ENCODE measurements around the gene TSSK3. TPM values are rescaled to one million over a fixed set of nuclear protein-coding genes. Genes with fewer than 3 reads are reported as not detected.

The TSSK3 gene
- total and polyA plus RNA-seq, 3 experiments from 2014 or later, result 0.33 to 1.1 (median 0.44) TPM

- peak in 2 of 5 donors; percentile 83 to 85 for DNase-seq
- H3K9me3 Mint-ChIP-seq, result no peaks in the 10 kb centered on the region
- H3K36me3 Mint-ChIP-seq, result peaks cover 0 to 5% (median 0%) of the 10 kb centered on the region in 3 donors
- POLR2A ChIA-PET, result interaction anchor here (0.5 to 4.0 kb wide), 7 partner anchors 15 to 279 kb away, joined by 3 to 34 read pairs (median 3); partner anchors contain the start of genes BSDC1, HDAC1 and MARCKSL1
- H3K27ac Mint-ChIP-seq, result peak overlapping the region; percentile 47 to 93 (median 88)
- H3K36me3 ChIP-seq (ENCODE audit: insufficient read depth, low read length), result no peaks in the 10 kb centered on the region
- peaks cover 0 to under 1% of the 10 kb centered on the region in 2 donors for H3K27me3 Mint-ChIP-seq
- peaks cover 34% of the 10 kb centered on the region for H3K4me1 ChIP-seq (ENCODE audit: insufficient read depth, low read length)
- peak overlapping the region; percentile 42 for H3K4me3 ChIP-seq (ENCODE audit: low read length)
- peak overlapping the region; percentile 80 to 96 (median 84) for H3K4me3 Mint-ChIP-seq
- no peaks in the 10 kb centered on the region for H3K9me3 ChIP-seq (ENCODE audit: low read length)
- CTCF ChIA-PET, result interaction anchor here (0.7 to 3.7 kb wide), 11 partner anchors 9 to 171 kb away, joined by 3 to 28 read pairs (median 3); partner anchors contain the start of genes MARCKSL1 and TXLNA
- H3K27ac ChIP-seq (ENCODE audit: low read depth, low read length), result no peak overlapping the region
- peaks cover 38 to 57% (median 43%) of the 10 kb centered on the region in 3 donors for H3K4me1 Mint-ChIP-seq
- no peaks in the 10 kb centered on the region for H3K27me3 ChIP-seq (ENCODE audit: insufficient read depth, low read length, poor library complexity, severe bottlenecking)
Observed at GRCh38 chr1:32350785-32351398, 11.4 kb upstream of the TSSK3 start.

GRCh38 chr1:32351399-32352238 lies 10.7 kb upstream of the TSSK3 start:
- ChIA-PET CTCF (interaction anchor here (1.1 to 3.7 kb wide), 8 partner anchors 11 to 172 kb away, joined by 3 to 28 read pairs (median 4); partner anchors contain the start of genes MARCKSL1 and TXLNA), POLR2A (interaction anchor here (0.6 to 4.0 kb wide), 6 partner anchors 15 to 279 kb away, joined by 3 to 34 read pairs (median 3); partner anchors contain the start of genes BSDC1, HDAC1 and MARCKSL1)
- peak overlapping the region; percentile 72 for H3K27ac ChIP-seq (ENCODE audit: low read depth, low read length)
- H3K4me3 ChIP-seq (ENCODE audit: low read length), result peak overlapping the region; percentile 49
- no peaks in the 10 kb centered on the region for H3K36me3 ChIP-seq (ENCODE audit: insufficient read depth, low read length)
- DNase-seq, result peak; percentile 88 to 95 (median 90)
- Mint-ChIP-seq H3K27ac (peak overlapping the region; percentile 54 to 93 (median 88)), H3K27me3 (no peaks in the 10 kb centered on the region), H3K36me3 (peaks cover 0 to 7% (median 0%) of the 10 kb centered on the region in 3 donors), H3K4me3 (peak overlapping the region; percentile 80 to 96 (median 84)), H3K9me3 (no peaks in the 10 kb centered on the region), H3K4me1 (peaks cover 31 to 49% (median 42%) of the 10 kb centered on the region in 3 donors)
- H3K4me1 ChIP-seq (ENCODE audit: insufficient read depth, low read length), result peaks cover 31% of the 10 kb centered on the region
- no peaks in the 10 kb centered on the region for H3K9me3 ChIP-seq (ENCODE audit: low read length)
- H3K27me3 ChIP-seq (ENCODE audit: insufficient read depth, low read length, poor library complexity, severe bottlenecking), result no peaks in the 10 kb centered on the region

GRCh38 chr1:32352239-32352745 lies 10.0 kb upstream of the TSSK3 start:
- Histone ChIP-seq H3K4me3 (ENCODE audit: low read length) (peak overlapping the region; percentile 49), H3K27ac (ENCODE audit: low read depth, low read length) (peak overlapping the region; percentile 72), H3K9me3 (ENCODE audit: low read length) (no peaks in the 10 kb centered on the region), H3K27me3 (ENCODE audit: insufficient read depth, low read length, poor library complexity, severe bottlenecking) (no peaks in the 10 kb centered on the region), H3K4me1 (ENCODE audit: insufficient read depth, low read length) (peaks cover 31% of the 10 kb centered on the region), H3K36me3 (ENCODE audit: insufficient read depth, low read length) (no peaks in the 10 kb centered on the region)
- Mint-ChIP-seq H3K27me3 (no peaks in the 10 kb centered on the region), H3K4me1 (peaks cover 31 to 46% (median 42%) of the 10 kb centered on the region in 3 donors), H3K9me3 (no peaks in the 10 kb centered on the region), H3K4me3 (peak overlapping the region; percentile 50 to 96 (median 72)), H3K27ac (peak overlapping the region; percentile 17 to 92 (median 66)), H3K36me3 (peaks cover 0 to 8% (median 0%) of the 10 kb centered on the region in 3 donors)
- POLR2A ChIA-PET, result interaction anchor here (0.6 to 4.0 kb wide), 4 partner anchors 16 to 61 kb away, joined by 3 to 34 read pairs (median 6); partner anchors contain the start of genes BSDC1 and MARCKSL1
- no peak for DNase-seq
- CTCF ChIA-PET, result interaction anchor here (1.6 to 3.7 kb wide), 4 partner anchors 16 to 104 kb away, joined by 3 to 28 read pairs (median 4); partner anchors contain the start of gene MARCKSL1

GRCh38 chr1:32352831-32353383 lies 9.4 kb upstream of the TSSK3 start:
- Histone ChIP-seq H3K4me1 (ENCODE audit: insufficient read depth, low read length) (peaks cover 31% of the 10 kb centered on the region), H3K9me3 (ENCODE audit: low read length) (no peaks in the 10 kb centered on the region), H3K4me3 (ENCODE audit: low read length) (no peak overlapping the region), H3K36me3 (ENCODE audit: insufficient read depth, low read length) (no peaks in the 10 kb centered on the region), H3K27me3 (ENCODE audit: insufficient read depth, low read length, poor library complexity, severe bottlenecking) (no peaks in the 10 kb centered on the region), H3K27ac (ENCODE audit: low read depth, low read length) (no peak overlapping the region)
- Mint-ChIP-seq H3K36me3 (peaks cover 0 to 8% (median 0%) of the 10 kb centered on the region in 3 donors), H3K4me3 (peak overlapping the region; percentile 37 to 96 (median 71)), H3K27me3 (no peaks in the 10 kb centered on the region), H3K9me3 (no peaks in the 10 kb centered on the region), H3K4me1 (peaks cover 31 to 46% (median 42%) of the 10 kb centered on the region in 3 donors), H3K27ac (peak overlapping the region in 6 of 8 donors; percentile 11 to 70 (median 28))
- DNase-seq, result no peak
- POLR2A ChIA-PET, result interaction anchor here (0.6 to 4.0 kb wide), 4 partner anchors 16 to 62 kb away, joined by 3 to 34 read pairs (median 6); partner anchors contain the start of genes BSDC1 and MARCKSL1
- CTCF ChIA-PET, result interaction anchor here (1.6 to 3.7 kb wide), 3 partner anchors 16 to 105 kb away, joined by 3 to 28 read pairs (median 6); partner anchors contain the start of gene MARCKSL1

GRCh38 chr1:32353431-32353830 lies 8.9 kb upstream of the TSSK3 start:
- Mint-ChIP-seq H3K4me1 (peaks cover 29 to 45% (median 36%) of the 10 kb centered on the region in 3 donors), H3K27ac (peak overlapping the region in 7 of 8 donors; percentile 11 to 83 (median 30)), H3K36me3 (peaks cover 0 to 8% (median 0%) of the 10 kb centered on the region in 3 donors), H3K4me3 (peak overlapping the region; percentile 37 to 96 (median 71)), H3K9me3 (no peaks in the 10 kb centered on the region), H3K27me3 (no peaks in the 10 kb centered on the region)
- no peak overlapping the region for H3K4me3 ChIP-seq (ENCODE audit: low read length)
- no peak for DNase-seq
- no peaks in the 10 kb centered on the region for H3K27me3 ChIP-seq (ENCODE audit: insufficient read depth, low read length, poor library complexity, severe bottlenecking)
- ChIA-PET CTCF (interaction anchor here (1.6 to 3.7 kb wide), 3 partner anchors 17 to 105 kb away, joined by 3 to 28 read pairs (median 6); partner anchors contain the start of gene MARCKSL1), POLR2A (interaction anchor here (2.5 to 4.0 kb wide), 3 partner anchors 17 to 41 kb away, joined by 8 to 34 read pairs (median 10); partner anchors contain the start of genes BSDC1 and MARCKSL1)
- H3K9me3 ChIP-seq (ENCODE audit: low read length), result no peaks in the 10 kb centered on the region
- no peak overlapping the region for H3K27ac ChIP-seq (ENCODE audit: low read depth, low read length)
- H3K4me1 ChIP-seq (ENCODE audit: insufficient read depth, low read length), result peaks cover 31% of the 10 kb centered on the region
- H3K36me3 ChIP-seq (ENCODE audit: insufficient read depth, low read length), result no peaks in the 10 kb centered on the region

GRCh38 chr1:32353886-32354570 lies 8.3 kb upstream of the TSSK3 start:
- peak overlapping the region in 4 of 8 donors; percentile 30 to 90 (median 69) for H3K27ac Mint-ChIP-seq
- H3K4me3 Mint-ChIP-seq, result peak overlapping the region; percentile 9 to 86 (median 23)
- Histone ChIP-seq H3K27me3 (ENCODE audit: insufficient read depth, low read length, poor library complexity, severe bottlenecking) (no peaks in the 10 kb centered on the region), H3K36me3 (ENCODE audit: insufficient read depth, low read length) (no peaks in the 10 kb centered on the region), H3K27ac (ENCODE audit: low read depth, low read length) (no peak overlapping the region), H3K4me3 (ENCODE audit: low read length) (no peak overlapping the region), H3K4me1 (ENCODE audit: insufficient read depth, low read length) (peaks cover 26% of the 10 kb centered on the region), H3K9me3 (ENCODE audit: low read length) (no peaks in the 10 kb centered on the region)
- no peaks in the 10 kb centered on the region for H3K9me3 Mint-ChIP-seq
- CTCF ChIA-PET, result interaction anchor here (1.2 to 2.7 kb wide), 3 partner anchors 18 to 106 kb away, joined by 3 to 6 read pairs (median 5); no protein-coding TSS in a partner anchor
- no peak for DNase-seq
- H3K4me1 Mint-ChIP-seq, result peaks cover 26 to 39% (median 30%) of the 10 kb centered on the region in 3 donors
- no peaks in the 10 kb centered on the region for H3K27me3 Mint-ChIP-seq
- H3K36me3 Mint-ChIP-seq, result peaks cover 0 to 8% (median 0%) of the 10 kb centered on the region in 3 donors
- POLR2A ChIA-PET, result interaction anchor here (2.5 kb wide), 1 partner anchor 18 kb away, joined by 8 read pairs; the partner anchor contains the start of gene MARCKSL1

All from CD8-positive, alpha-beta memory T cell (primary cell).